Endothelial cell of umbilical vein (primary cell): Measurements from ENCODE around the gene C2orf69. TPM values are rescaled to one million over a fixed set of nuclear protein-coding genes. Genes with fewer than 3 reads are reported as not detected.

ENCODE experiments used
- BruUV-seq: library from RNA; stranded (reverse); fragments of 400-500 nt; replicated peaks from 2 replicates; lab custom pipeline; 2021; lab: Mats Ljungman, UMichigan
- CTCF ChIA-PET: fragments of 300-600, 350-600 bp; sonication (Branson Sonifier 250); formaldehyde crosslinking; loops from one replicate; lab custom pipeline; 2021; ENCODE audit warnings: antibody characterized with exemption, inconsistent platforms; lab: Charles Lee
- POLR2A ChIA-PET: fragments of 300-600, 350-600 bp; sonication (Branson Sonifier 250); formaldehyde crosslinking; loops from one replicate; lab custom pipeline; 2021; ENCODE audit warnings: antibody characterized with exemption, inconsistent platforms; lab: Charles Lee
- DNase-seq: peaks from one replicate; pipeline ENCODE4 v3.0.0-alpha.2; 2011; ENCODE audit warnings: low read depth, low spot score
- FAIRE-seq: peaks from 2 replicates; lab custom pipeline; 2011; peaks lifted over from hg19 to GRCh38; lab: Jason Lieb, UNC
- H2AFZ ChIP-seq: 2 replicates; pipeline ENCODE4 v1.6.0; 2012; ENCODE audit warnings: low read depth, low read length, control low read depth, inconsistent platforms
- H3K27ac ChIP-seq: 2 replicates; pipeline ENCODE4 v1.5.1; 2011; ENCODE audit warnings: low read depth, mild to moderate bottlenecking, control low read depth, low read length, moderate library complexity; ENCODE audit not compliant: insufficient read depth
- H3K27me3 ChIP-seq, 2 experiments: 2 replicates each; pipeline versions ENCODE4 v1.6.0 to v1.6.1; 2011; ENCODE audit warnings: low read length in 2 of 2, mixed read lengths in 1 of 2; ENCODE audit not compliant: control insufficient read depth in 2 of 2, insufficient read depth in 2 of 2
- H3K36me3 ChIP-seq, 2 experiments: 2 replicates in 1 of 2; 3 replicates in 1 of 2; pipeline ENCODE4 v1.5.1; 2011; ENCODE audit warnings: low read length in 2 of 2, mild to moderate bottlenecking in 1 of 2, moderate library complexity in 1 of 2; ENCODE audit not compliant: control insufficient read depth in 2 of 2, insufficient read depth in 2 of 2; ENCODE audit errors: extremely low read depth in 1 of 2
- H3K4me1 ChIP-seq: 3 replicates; pipeline ENCODE4 v1.5.1; 2011; ENCODE audit warnings: mild to moderate bottlenecking, low read length; ENCODE audit not compliant: control insufficient read depth, insufficient read depth; ENCODE audit errors: extremely low read depth
- H3K4me2 ChIP-seq: 2 replicates; pipeline ENCODE4 v1.6.1; 2011; ENCODE audit warnings: low read length, control low read depth, mixed read lengths; ENCODE audit not compliant: insufficient read depth
- H3K4me3 ChIP-seq, 3 experiments: fragments of 200-600 bp in 1 of 3; sonication (generic), shearing (Covaris generic) in 1 of 3; replicated peaks in 1 of 3; 2 replicates each; pipeline ENCODE4 v1.5.1; 2011 to 2016; ENCODE audit warnings: control low read depth in 3 of 3, low read length in 3 of 3, mild to moderate bottlenecking in 2 of 3, inconsistent platforms in 1 of 3, low read depth in 1 of 3, moderate library complexity in 1 of 3; ENCODE audit not compliant: insufficient read depth in 1 of 3
- H3K79me2 ChIP-seq: 2 replicates; pipeline ENCODE4 v1.6.0; 2012; ENCODE audit warnings: low read length, inconsistent platforms; ENCODE audit not compliant: control insufficient read depth, insufficient read depth
- H3K9ac ChIP-seq: replicated peaks from 2 replicates; pipeline ENCODE3; 2011; ENCODE audit warnings: low read length, control low read depth; ENCODE audit not compliant: insufficient read depth; ENCODE audit errors: extremely low read depth
- H3K9me1 ChIP-seq: replicated peaks from 3 replicates; pipeline ENCODE4 v1.6.0; 2011; ENCODE audit warnings: mild to moderate bottlenecking, low read length; ENCODE audit not compliant: control insufficient read depth, insufficient read depth; ENCODE audit errors: extremely low read depth
- H3K9me3 ChIP-seq: replicated peaks from 2 replicates; pipeline ENCODE4 v1.5.1; 2012; ENCODE audit warnings: low read length, inconsistent platforms; ENCODE audit not compliant: control insufficient read depth, insufficient read depth
- H4K20me1 ChIP-seq: replicated peaks from 2 replicates; pipeline ENCODE3; 2011; ENCODE audit warnings: mild to moderate bottlenecking, low read length; ENCODE audit not compliant: control insufficient read depth, insufficient read depth; ENCODE audit errors: extremely low read depth
- EZH2 ChIP-seq: IDR thresholded peaks from 2 replicates; pipeline ENCODE4 v1.6.1; 2012; ENCODE audit warnings: borderline replicate concordance, low read depth, mild to moderate bottlenecking, moderate library complexity, low read length, inconsistent platforms; ENCODE audit not compliant: severe bottlenecking
- FOS ChIP-seq: IDR thresholded peaks from 2 replicates; pipeline ENCODE4 v1.6.1; 2011; ENCODE audit warnings: mild to moderate bottlenecking, low read length, moderate library complexity, borderline replicate concordance; ENCODE audit not compliant: insufficient read depth
- GATA2 ChIP-seq: IDR thresholded peaks from 2 replicates; pipeline ENCODE4 v1.7.0; 2011; ENCODE audit warnings: low read depth, mild to moderate bottlenecking, moderate library complexity, mixed read lengths, low read length; ENCODE audit not compliant: insufficient read length, insufficient read depth
- JUN ChIP-seq: IDR thresholded peaks from 2 replicates; pipeline ENCODE4 v1.6.1; 2011; ENCODE audit warnings: borderline replicate concordance, low read depth; ENCODE audit not compliant: insufficient read length, insufficient read depth
- MYC ChIP-seq: IDR thresholded peaks from one replicate; pipeline ENCODE4 v1.6.1; 2011; ENCODE audit warnings: mild to moderate bottlenecking, low read depth, low read length
- POLR2A ChIP-seq: IDR thresholded peaks from 2 replicates; pipeline ENCODE4 v1.6.1; 2012; ENCODE audit warnings: low read depth, mild to moderate bottlenecking, control low read depth, low read length
- POLR2AphosphoS5 ChIP-seq: IDR thresholded peaks from 2 replicates; pipeline ENCODE4 v1.6.1; 2012; ENCODE audit warnings: low read depth, mild to moderate bottlenecking, control low read depth, low read length, moderate library complexity; ENCODE audit not compliant: insufficient read depth
- dilution Hi-C: fragments of 300-500 bp; cut with MboI; formaldehyde crosslinking; loops from one replicate; pipeline ENCODE4 v1.15.0; 2019; ENCODE audit warnings: low sequenced_read_pairs; ENCODE audit not compliant: extremely low pct_ligation_motif_present
- intact Hi-C: fragments of 100-400 bp; cut with micrococcal nuclease; formaldehyde crosslinking; loops from one replicate; pipeline ENCODE4 v1.10.0; 2022
- polyA plus RNA-seq, 4 experiments: library from polyadenylated mRNA; depleted of rRNA in 3 of 4; stranded (reverse) in 3 of 4; unstranded in 1 of 4; fragments of >200 nt; gene quantifications; 2 replicates each; pipeline versions ENCODE4 v1.2.1 to v1.2.3, GENCODE V29; 2011 to 2012; ENCODE audit warnings: missing spikeins in 1 of 4
- total RNA-seq: library from RNA; stranded (reverse); gene quantifications from 2 replicates; pipeline ENCODE4 v1.2.3, GENCODE V29; 2021
- TF ChIP-seq, protein P1 (sequence below), 2 donors: IDR thresholded peaks; 1 replicate in 1 of 2; 2 replicates in 1 of 2; pipeline ENCODE4 v1.5.1; 2011; ENCODE audit warnings: low read length in 2 of 2, mild to moderate bottlenecking in 2 of 2, moderate library complexity in 2 of 2, control low read depth in 1 of 2, inconsistent platforms in 1 of 2, low read depth in 1 of 2; ENCODE audit not compliant: insufficient read depth in 1 of 2; ENCODE audit errors: extremely low read depth in 1 of 2
- TF ChIP-seq, protein P2 (sequence below): IDR thresholded peaks from 2 replicates; pipeline ENCODE4 v1.6.1; 2011; ENCODE audit not compliant: insufficient read depth, insufficient read length

Gene C2orf69
- total and polyA plus RNA-seq, 2 donors (not counting 3 experiments of a cell fraction or from before 2014, with no cell fraction given) = 1.7 to 12.9 TPM

DNA sequence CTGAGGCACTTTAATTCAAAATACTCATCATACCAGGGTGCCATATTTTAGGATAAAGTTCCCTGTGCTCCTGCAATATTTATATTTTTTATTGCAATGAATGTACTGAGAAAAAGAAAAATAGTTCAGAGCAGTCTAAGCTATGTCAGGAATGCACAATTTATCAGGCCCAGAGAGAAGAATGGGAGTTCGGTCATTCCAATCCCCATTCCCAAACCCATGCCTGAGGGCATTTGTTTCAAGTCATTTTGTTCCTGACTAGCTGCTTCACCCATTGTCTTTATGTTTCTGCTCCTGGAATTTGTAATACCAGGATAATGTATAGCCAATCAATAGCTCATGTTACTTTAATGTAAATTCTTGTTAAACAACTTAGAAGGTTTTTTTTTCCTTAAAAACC lies 35.7 kb upstream of the C2orf69 start:
- Histone ChIP-seq H3K4me3 (no peak overlapping the region), H4K20me1 (no peaks in the 10 kb centered on the region), H3K4me2 (no peak overlapping the region), H3K4me1 (no peaks in the 10 kb centered on the region), H2AFZ (no peak overlapping the region), H3K9me1 (no peaks in the 10 kb centered on the region), H3K9ac (no peak overlapping the region), H3K36me3 (no peaks in the 10 kb centered on the region), H3K27ac (no peak overlapping the region), H3K9me3 (no peaks in the 10 kb centered on the region), H3K79me2 (no peaks in the 10 kb centered on the region), H3K27me3 (no peaks in the 10 kb centered on the region)
- no peak for DNase-seq
- TF ChIP-seq, protein P1, sequence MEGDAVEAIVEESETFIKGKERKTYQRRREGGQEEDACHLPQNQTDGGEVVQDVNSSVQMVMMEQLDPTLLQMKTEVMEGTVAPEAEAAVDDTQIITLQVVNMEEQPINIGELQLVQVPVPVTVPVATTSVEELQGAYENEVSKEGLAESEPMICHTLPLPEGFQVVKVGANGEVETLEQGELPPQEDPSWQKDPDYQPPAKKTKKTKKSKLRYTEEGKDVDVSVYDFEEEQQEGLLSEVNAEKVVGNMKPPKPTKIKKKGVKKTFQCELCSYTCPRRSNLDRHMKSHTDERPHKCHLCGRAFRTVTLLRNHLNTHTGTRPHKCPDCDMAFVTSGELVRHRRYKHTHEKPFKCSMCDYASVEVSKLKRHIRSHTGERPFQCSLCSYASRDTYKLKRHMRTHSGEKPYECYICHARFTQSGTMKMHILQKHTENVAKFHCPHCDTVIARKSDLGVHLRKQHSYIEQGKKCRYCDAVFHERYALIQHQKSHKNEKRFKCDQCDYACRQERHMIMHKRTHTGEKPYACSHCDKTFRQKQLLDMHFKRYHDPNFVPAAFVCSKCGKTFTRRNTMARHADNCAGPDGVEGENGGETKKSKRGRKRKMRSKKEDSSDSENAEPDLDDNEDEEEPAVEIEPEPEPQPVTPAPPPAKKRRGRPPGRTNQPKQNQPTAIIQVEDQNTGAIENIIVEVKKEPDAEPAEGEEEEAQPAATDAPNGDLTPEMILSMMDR (IDR thresholded peaks at IDR 0.05; ENCODE audit: extremely low read depth in 1 of 2, insufficient read depth in 1 of 2, low read depth in 1 of 2, low read length in 2 of 2) = no peak
- TF ChIP-seq, protein P2, sequence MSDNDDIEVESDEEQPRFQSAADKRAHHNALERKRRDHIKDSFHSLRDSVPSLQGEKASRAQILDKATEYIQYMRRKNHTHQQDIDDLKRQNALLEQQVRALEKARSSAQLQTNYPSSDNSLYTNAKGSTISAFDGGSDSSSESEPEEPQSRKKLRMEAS = no peak
- no peak for TF ChIP-seq POLR2AphosphoS5
- no peak for TF ChIP-seq MYC
- TF ChIP-seq FOS = no peak
- no peak for TF ChIP-seq GATA2
- TF ChIP-seq JUN = no peak
- TF ChIP-seq EZH2 = no peak
- TF ChIP-seq POLR2A = no peak
- dilution Hi-C loops (no loop called here), intact Hi-C loops (no loop called here)
- no peak for FAIRE-seq
- ChIA-PET CTCF (no interaction called here), POLR2A (no interaction called here)
- BruUV-seq = no TSS peak
